ENCODE results near the gene MYCBPAP. TPM values are rescaled to one million over a fixed set of nuclear protein-coding genes. Genes with fewer than 3 reads are reported as not detected.

Gene MYCBPAP
- total RNA-seq, 1 donor from 2014 or later, result 0.26 TPM

GRCh38 chr17:50514388-50514787 lies 6.1 kb downstream of the MYCBPAP start:
- DNase-seq (ENCODE audit: low read depth) (no peak), FAIRE-seq (no peak)
- TF ChIP-seq, protein P1, sequence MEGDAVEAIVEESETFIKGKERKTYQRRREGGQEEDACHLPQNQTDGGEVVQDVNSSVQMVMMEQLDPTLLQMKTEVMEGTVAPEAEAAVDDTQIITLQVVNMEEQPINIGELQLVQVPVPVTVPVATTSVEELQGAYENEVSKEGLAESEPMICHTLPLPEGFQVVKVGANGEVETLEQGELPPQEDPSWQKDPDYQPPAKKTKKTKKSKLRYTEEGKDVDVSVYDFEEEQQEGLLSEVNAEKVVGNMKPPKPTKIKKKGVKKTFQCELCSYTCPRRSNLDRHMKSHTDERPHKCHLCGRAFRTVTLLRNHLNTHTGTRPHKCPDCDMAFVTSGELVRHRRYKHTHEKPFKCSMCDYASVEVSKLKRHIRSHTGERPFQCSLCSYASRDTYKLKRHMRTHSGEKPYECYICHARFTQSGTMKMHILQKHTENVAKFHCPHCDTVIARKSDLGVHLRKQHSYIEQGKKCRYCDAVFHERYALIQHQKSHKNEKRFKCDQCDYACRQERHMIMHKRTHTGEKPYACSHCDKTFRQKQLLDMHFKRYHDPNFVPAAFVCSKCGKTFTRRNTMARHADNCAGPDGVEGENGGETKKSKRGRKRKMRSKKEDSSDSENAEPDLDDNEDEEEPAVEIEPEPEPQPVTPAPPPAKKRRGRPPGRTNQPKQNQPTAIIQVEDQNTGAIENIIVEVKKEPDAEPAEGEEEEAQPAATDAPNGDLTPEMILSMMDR (IDR thresholded peaks at IDR 0.05; ENCODE audit: insufficient read depth, low read length, severe bottlenecking), result no peak

DNA sequence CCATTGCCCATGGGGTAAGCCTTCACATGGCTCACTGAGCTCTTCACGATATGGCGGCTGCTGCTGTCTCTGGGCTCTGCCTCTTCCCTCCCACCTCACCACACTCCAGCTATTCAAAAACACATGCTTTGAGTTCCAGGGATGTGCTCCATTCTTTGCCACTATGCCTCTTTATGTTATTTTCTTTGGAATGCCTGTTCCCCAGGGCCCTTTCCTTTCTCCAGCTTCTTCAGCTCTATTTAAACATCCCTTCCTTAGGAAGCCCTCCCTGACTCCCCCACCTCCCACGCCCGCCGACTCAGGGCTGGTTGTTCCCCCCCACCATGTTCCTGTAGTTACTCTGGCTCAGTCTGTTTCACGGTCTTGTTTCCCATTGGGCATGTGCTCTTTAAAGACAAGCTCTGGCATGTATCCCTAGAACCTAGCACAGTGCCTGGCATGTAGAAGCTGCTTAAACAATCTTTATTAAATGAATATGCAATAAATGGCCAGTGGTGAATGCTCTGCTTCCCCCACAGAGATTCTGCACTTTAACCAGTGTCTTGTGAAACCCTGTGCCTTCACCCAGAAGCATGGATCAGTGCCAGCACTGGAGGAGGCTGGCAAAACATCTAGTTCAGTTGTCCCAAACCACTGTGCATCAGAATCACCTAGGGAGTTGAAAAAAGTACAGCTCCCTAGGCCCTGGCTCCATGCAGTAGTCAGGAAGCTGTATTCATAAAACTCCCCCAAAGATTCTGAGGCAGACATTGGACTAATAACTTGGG lies 6.9 kb downstream of the MYCBPAP start:
- Histone ChIP-seq H3K27me3 (ENCODE audit: control insufficient read depth, insufficient read depth, low read length) (no peaks in the 10 kb centered on the region), H3K4me3 (ENCODE audit: low read depth, low read length) (no peak overlapping the region), H3K36me3 (ENCODE audit: control insufficient read depth, insufficient read depth, low read length) (no peaks in the 10 kb centered on the region)
- DNase-seq (ENCODE audit: low read depth) (peak; percentile 45), FAIRE-seq (no peak)
- TF ChIP-seq, protein P1 (IDR thresholded peaks at IDR 0.05; ENCODE audit: insufficient read depth, low read length, severe bottlenecking), result no peak

More at GRCh38 chr17:50514388-50514787, 6.1 kb downstream of the MYCBPAP start:
- H3K4me3 ChIP-seq (ENCODE audit: low read depth, low read length), result no peak overlapping the region
- H3K36me3 ChIP-seq (ENCODE audit: control insufficient read depth, insufficient read depth, low read length), result no peaks in the 10 kb centered on the region
- H3K27me3 ChIP-seq (ENCODE audit: control insufficient read depth, insufficient read depth, low read length), result no peaks in the 10 kb centered on the region

GRCh38 chr17:50517011-50517410 lies 8.8 kb downstream of the MYCBPAP start:
- Histone ChIP-seq H3K4me3 (ENCODE audit: low read depth, low read length) (no peak overlapping the region), H3K27me3 (ENCODE audit: control insufficient read depth, insufficient read depth, low read length) (no peaks in the 10 kb centered on the region), H3K36me3 (ENCODE audit: control insufficient read depth, insufficient read depth, low read length) (no peaks in the 10 kb centered on the region)
- peak; percentile 79 for DNase-seq (ENCODE audit: low read depth)
- no peak for FAIRE-seq
- TF ChIP-seq, protein P1 (IDR thresholded peaks at IDR 0.05; ENCODE audit: insufficient read depth, low read length, severe bottlenecking), result no peak

- H3K4me3 ChIP-seq (ENCODE audit: low read depth, low read length), result no peak overlapping the region
These were observed 9.5 kb downstream of the MYCBPAP start for GRCh38 chr17:50517504-50518383.

DNA sequence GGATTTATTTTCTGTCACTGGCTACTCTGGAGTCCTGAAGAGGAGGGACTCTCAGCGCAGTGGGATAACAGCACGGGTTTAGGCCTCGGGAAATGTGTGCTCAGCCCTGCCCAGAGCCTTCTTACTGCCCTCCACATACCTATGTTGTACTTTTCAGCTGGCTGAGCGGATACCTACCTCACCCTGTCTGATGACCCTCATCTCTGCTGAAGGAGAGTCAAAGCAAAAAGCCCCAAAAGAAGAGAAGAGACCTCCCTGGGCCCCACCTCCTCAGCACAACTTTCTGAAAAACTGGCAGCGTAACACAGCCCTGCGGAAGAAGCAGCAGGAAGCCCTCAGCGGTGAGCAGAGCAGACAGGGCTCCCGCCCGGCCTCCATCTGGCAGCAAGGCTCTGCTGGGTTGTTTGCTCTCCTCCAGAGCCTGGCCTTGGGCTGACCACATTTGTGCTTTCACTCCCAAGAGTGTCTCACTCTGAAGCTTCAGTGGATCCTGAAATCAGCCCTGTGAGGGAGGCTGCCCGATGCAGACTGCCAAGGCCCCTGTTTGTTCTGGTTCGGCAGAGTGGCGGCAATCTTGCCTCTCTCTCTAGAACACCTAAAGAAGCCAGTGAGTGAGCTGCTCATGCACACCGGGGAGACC lies 10.3 kb downstream of the MYCBPAP start:
- TF ChIP-seq, protein P1 (IDR thresholded peaks at IDR 0.05; ENCODE audit: insufficient read depth, low read length, severe bottlenecking), result no peak

More at GRCh38 chr17:50517504-50518383, 9.5 kb downstream of the MYCBPAP start:
- no peak for FAIRE-seq
- TF ChIP-seq, protein P1 (IDR thresholded peaks at IDR 0.05; ENCODE audit: insufficient read depth, low read length, severe bottlenecking), result no peak
- no peak for DNase-seq (ENCODE audit: low read depth)
- no peaks in the 10 kb centered on the region for H3K27me3 ChIP-seq (ENCODE audit: control insufficient read depth, insufficient read depth, low read length)
- no peaks in the 10 kb centered on the region for H3K36me3 ChIP-seq (ENCODE audit: control insufficient read depth, insufficient read depth, low read length)

More for the DNA sequence above, 10.3 kb downstream of the MYCBPAP start:
- no peak for DNase-seq (ENCODE audit: low read depth)
- no peaks in the 10 kb centered on the region for H3K27me3 ChIP-seq (ENCODE audit: control insufficient read depth, insufficient read depth, low read length)
- no peak overlapping the region for H3K4me3 ChIP-seq (ENCODE audit: low read depth, low read length)
- no peak for FAIRE-seq
- no peaks in the 10 kb centered on the region for H3K36me3 ChIP-seq (ENCODE audit: control insufficient read depth, insufficient read depth, low read length)
